Thyroid gland (tissue), 4 donors: ENCODE measurements around the gene ZNF784. TPM values are rescaled to one million over a fixed set of nuclear protein-coding genes. Genes with fewer than 3 reads are reported as not detected.

Source experiments
- DNase-seq, 2 donors: peaks; one replicate each; pipeline ENCODE4 v3.0.0-alpha.2; 2019
- H3K27ac ChIP-seq, 3 donors: fragments of 200-600 bp; sonication (generic); 1 replicate in 2 of 3; 2 replicates in 1 of 3; pipeline ENCODE4 v1.5.1; 2016 to 2019; ENCODE audit warnings: mild to moderate bottlenecking in 1 of 3, moderate library complexity in 1 of 3
- H3K27me3 ChIP-seq: fragments of 200-600 bp; sonication (generic); one replicate; pipeline ENCODE4 v1.5.1; 2019
- H3K36me3 ChIP-seq, 2 donors: fragments of 200-600 bp; sonication (generic); one replicate each; pipeline ENCODE4 v1.5.1; 2016 to 2019
- H3K4me1 ChIP-seq, 2 donors: fragments of 200-600 bp; sonication (generic); one replicate each; pipeline ENCODE4 v1.5.1; 2017 to 2019
- H3K4me3 ChIP-seq, 3 donors: fragments of 200-600 bp; sonication (generic); replicated peaks in 1 of 3; 1 replicate in 2 of 3; 2 replicates in 1 of 3; pipeline ENCODE4 v1.5.1; 2016; ENCODE audit warnings: mild to moderate bottlenecking in 1 of 3
- H3K9me3 ChIP-seq: fragments of 200-600 bp; sonication (generic); one replicate; pipeline ENCODE4 v1.5.1; 2017
- POLR2A ChIP-seq, 2 donors: fragments of 450-650 bp; IDR thresholded peaks; one replicate each; pipeline ENCODE4 v1.6.1; 2017; ENCODE audit warnings: antibody characterized with exemption in 2 of 2, mild to moderate bottlenecking in 2 of 2, moderate library complexity in 1 of 2
- WGBS, 2 donors: methylation state at CpG; one replicate each; pipeline ENCODE4 v1.1.5; 2017; 5-methylcytosine and 5-hydroxymethylcytosine counted together
- intact Hi-C: fragments of 100-400 bp; cut with DNase I; formaldehyde crosslinking; loops from one replicate; pipeline ENCODE4 v1.15.1; 2023
- total RNA-seq, 4 donors: library from RNA; depleted of rRNA; stranded (reverse); fragments of >200 nt; gene quantifications; one replicate each; pipeline ENCODE4 v1.2.3, GENCODE V29; 2016
- TF ChIP-seq, protein P1 (sequence below), 6 experiments: fragments of 200-600 bp in 3 of 6; fragments of 450-650 bp in 3 of 6; sonication (generic) in 3 of 6; IDR thresholded peaks; one replicate each; pipeline ENCODE4 v1.5.1; 2016 to 2019; ENCODE audit warnings: antibody characterized with exemption in 6 of 6, mild to moderate bottlenecking in 2 of 6, inconsistent platforms in 1 of 6, moderate library complexity in 1 of 6

ZNF784 gene
- total RNA-seq, 4 donors from 2014 or later: 5.1 to 10.0 (median 8.7) TPM

DNA sequence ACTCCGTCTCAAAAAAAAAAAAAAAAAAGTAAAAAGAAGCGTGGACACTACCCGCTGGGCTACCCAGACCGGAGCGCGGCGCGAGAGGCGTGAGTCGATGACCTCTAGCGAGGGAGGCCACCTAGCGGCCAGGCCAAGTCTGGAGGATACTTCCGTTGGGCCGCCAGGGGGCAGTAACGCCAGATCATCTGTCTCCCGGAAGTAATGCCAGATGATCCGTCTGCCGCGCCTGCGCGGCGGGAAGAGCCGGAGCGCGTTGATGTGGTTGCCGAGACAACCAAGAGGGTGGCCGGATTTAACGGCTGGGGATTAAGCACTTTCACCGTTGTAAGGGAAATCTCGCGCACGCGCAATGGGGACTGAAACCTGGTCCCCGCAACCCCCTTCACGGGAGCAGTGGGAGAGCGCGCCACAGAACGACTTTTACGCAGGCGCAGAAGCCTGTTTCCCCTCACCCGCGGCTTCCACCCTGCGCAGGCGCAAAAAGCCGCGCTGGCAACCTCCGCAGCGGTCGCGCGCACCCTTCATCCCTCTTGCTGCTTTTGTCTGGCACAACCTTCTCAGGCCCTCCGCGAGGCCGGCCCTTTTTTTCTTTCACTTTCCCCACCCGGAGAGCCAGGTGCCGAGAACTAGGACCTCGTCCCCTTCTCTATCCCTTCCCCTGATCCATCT lies 29.4 kb upstream of the ZNF784 start:
- intact Hi-C loops: loop anchor here (10.0 kb wide), 1 partner anchor 269 kb away; the partner anchor contains the start of genes RPL28 and TMEM238
- WGBS, 2 donors: 0% methylated on average over 30 to 57 of the region's 57 CpGs
- H3K9me3 ChIP-seq: no peaks in the 10 kb centered on the region
- H3K4me1 ChIP-seq: peaks cover 42 to 43% of the 10 kb centered on the region in 2 donors
- peak overlapping the region in 2 of 3 donors; percentile 27 to 76 for H3K4me3 ChIP-seq
- H3K27me3 ChIP-seq: no peaks in the 10 kb centered on the region
- DNase-seq: peak; percentile 98 to 99
- peak overlapping the region; percentile 94 to 99 (median 96) for H3K27ac ChIP-seq
- H3K36me3 ChIP-seq: no peaks in the 10 kb centered on the region
- TF ChIP-seq, protein P1, sequence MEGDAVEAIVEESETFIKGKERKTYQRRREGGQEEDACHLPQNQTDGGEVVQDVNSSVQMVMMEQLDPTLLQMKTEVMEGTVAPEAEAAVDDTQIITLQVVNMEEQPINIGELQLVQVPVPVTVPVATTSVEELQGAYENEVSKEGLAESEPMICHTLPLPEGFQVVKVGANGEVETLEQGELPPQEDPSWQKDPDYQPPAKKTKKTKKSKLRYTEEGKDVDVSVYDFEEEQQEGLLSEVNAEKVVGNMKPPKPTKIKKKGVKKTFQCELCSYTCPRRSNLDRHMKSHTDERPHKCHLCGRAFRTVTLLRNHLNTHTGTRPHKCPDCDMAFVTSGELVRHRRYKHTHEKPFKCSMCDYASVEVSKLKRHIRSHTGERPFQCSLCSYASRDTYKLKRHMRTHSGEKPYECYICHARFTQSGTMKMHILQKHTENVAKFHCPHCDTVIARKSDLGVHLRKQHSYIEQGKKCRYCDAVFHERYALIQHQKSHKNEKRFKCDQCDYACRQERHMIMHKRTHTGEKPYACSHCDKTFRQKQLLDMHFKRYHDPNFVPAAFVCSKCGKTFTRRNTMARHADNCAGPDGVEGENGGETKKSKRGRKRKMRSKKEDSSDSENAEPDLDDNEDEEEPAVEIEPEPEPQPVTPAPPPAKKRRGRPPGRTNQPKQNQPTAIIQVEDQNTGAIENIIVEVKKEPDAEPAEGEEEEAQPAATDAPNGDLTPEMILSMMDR (IDR thresholded peaks at IDR 0.05): peak; percentile 96 to 100 (median 100)
- TF ChIP-seq POLR2A (IDR thresholded peaks at IDR 0.05): peak; percentile 78 to 88

GRCh38 chr19:55652311-55653128 lies 28.2 kb upstream of the ZNF784 start:
- H3K4me1 ChIP-seq: peaks cover 34 to 36% of the 10 kb centered on the region in 2 donors
- WGBS, 2 donors: 73 to 76% methylated on average over 55 to 62 of the region's 71 CpGs
- intact Hi-C loops: loop anchor here (10.0 kb wide), 1 partner anchor 268 kb away; the partner anchor contains the start of genes RPL28 and TMEM238
- no peak overlapping the region for H3K27ac ChIP-seq
- H3K4me3 ChIP-seq: no peak overlapping the region
- no peaks in the 10 kb centered on the region for H3K27me3 ChIP-seq
- TF ChIP-seq POLR2A (IDR thresholded peaks at IDR 0.05): no peak
- TF ChIP-seq, protein P1 (IDR thresholded peaks at IDR 0.05): no peak
- H3K36me3 ChIP-seq: no peaks in the 10 kb centered on the region
- peak in 1 of 2 donors; percentile 38 for DNase-seq
- H3K9me3 ChIP-seq: no peaks in the 10 kb centered on the region

DNA sequence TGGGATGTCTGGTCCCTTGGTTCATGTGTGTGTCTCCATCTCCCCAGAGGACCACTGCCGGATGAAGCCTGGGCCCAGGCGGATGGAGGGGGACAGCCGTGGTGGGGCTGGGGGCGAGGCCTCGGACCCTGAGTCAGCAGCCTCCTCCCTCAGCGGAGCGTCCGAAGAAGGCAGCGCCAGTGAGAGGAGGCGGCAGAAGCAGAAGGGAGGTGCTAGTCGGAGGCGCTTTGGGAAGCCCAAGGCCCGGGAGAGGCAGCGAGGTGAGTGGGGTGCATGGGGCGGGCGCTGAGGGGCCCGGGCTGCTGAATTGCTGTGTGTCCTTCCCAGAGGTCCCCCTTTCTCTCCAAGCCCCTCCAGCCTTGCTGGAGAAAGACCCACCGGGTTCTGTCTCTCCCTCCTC lies 26.9 kb upstream of the ZNF784 start:
- no peak for TF ChIP-seq POLR2A (IDR thresholded peaks at IDR 0.05)
- TF ChIP-seq, protein P1 (IDR thresholded peaks at IDR 0.05): no peak
- 87 to 92% methylated on average over 18 of the region's 18 CpGs for WGBS, 2 donors
- no peak for DNase-seq
- H3K36me3 ChIP-seq: no peaks in the 10 kb centered on the region
- peaks cover 29 to 30% of the 10 kb centered on the region in 2 donors for H3K4me1 ChIP-seq
- H3K4me3 ChIP-seq: no peak overlapping the region
- intact Hi-C loops: loop anchor here (10.0 kb wide), 1 partner anchor 266 kb away; the partner anchor contains the start of genes RPL28 and TMEM238
- H3K27ac ChIP-seq: no peak overlapping the region
- H3K27me3 ChIP-seq: no peaks in the 10 kb centered on the region
- H3K9me3 ChIP-seq: no peaks in the 10 kb centered on the region

GRCh38 chr19:55650602-55651230 lies 26.4 kb upstream of the ZNF784 start:
- Histone ChIP-seq H3K4me1 (peaks cover 24 to 25% of the 10 kb centered on the region in 2 donors), H3K27ac (no peak overlapping the region), H3K36me3 (peaks cover 0 to under 1% of the 10 kb centered on the region in 2 donors), H3K27me3 (no peaks in the 10 kb centered on the region), H3K9me3 (no peaks in the 10 kb centered on the region), H3K4me3 (no peak overlapping the region)
- WGBS, 2 donors: 88 to 95% methylated on average over 12 to 16 of the region's 17 CpGs
- intact Hi-C loops: loop anchor here (10.0 kb wide), 1 partner anchor 266 kb away; the partner anchor contains the start of genes RPL28 and TMEM238
- no peak for TF ChIP-seq POLR2A (IDR thresholded peaks at IDR 0.05)
- TF ChIP-seq, protein P1 (IDR thresholded peaks at IDR 0.05): no peak
- DNase-seq: no peak
